GM21423 (cell line): ENCODE measurements around the gene MLLT3.

Experiments used
- ATAC-seq: cut with Tn5 transposase; IDR thresholded peaks from one replicate; pipeline ENCODE4 v1.9.1; 2021; ENCODE audit warnings: mild to moderate bottlenecking, moderate library complexity; ENCODE audit not compliant: unreplicated experiment

MLLT3 gene

GRCh38 chr9:20356403-20357036 lies 265.8 kb downstream of the MLLT3 start:
- peak; percentile 53 for ATAC-seq

- ATAC-seq, result no peak
Measured at GRCh38 chr9:20355022-20355421, 267.3 kb downstream of the MLLT3 start.

GRCh38 chr9:20353931-20354652 lies 268.2 kb downstream of the MLLT3 start:
- ATAC-seq, result peak; percentile 30

- peak; percentile 21 for ATAC-seq
Measured at GRCh38 chr9:20353524-20353923, 268.8 kb downstream of the MLLT3 start.

GRCh38 chr9:20352591-20352990 lies 269.7 kb downstream of the MLLT3 start:
- no peak for ATAC-seq

- ATAC-seq, result no peak
Measured at GRCh38 chr9:20351715-20352114, 270.6 kb downstream of the MLLT3 start.

GRCh38 chr9:20349568-20349967 lies 272.7 kb downstream of the MLLT3 start:
- no peak for ATAC-seq

DNA sequence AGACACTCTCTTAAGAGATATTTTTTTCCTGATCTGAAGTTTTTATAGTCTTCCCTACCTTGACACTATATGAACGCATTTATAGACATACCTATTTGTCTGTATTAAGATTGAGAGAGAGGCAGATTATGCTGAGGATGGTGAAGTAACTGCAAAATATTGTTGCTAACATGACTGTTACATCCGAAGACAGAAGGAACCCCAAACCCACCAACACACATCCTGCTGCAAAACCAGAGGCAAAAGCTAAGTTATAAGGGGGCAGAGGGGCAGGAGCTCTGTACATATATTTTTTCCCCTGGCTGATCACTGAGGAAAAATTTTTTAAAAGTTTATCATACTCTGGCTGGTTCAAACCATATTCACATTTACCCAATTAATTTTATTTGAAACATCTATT lies 279.0 kb downstream of the MLLT3 start:
- no peak for ATAC-seq

- ATAC-seq, result no peak
Measured at GRCh38 chr9:20340511-20340861, 281.8 kb downstream of the MLLT3 start.

DNA sequence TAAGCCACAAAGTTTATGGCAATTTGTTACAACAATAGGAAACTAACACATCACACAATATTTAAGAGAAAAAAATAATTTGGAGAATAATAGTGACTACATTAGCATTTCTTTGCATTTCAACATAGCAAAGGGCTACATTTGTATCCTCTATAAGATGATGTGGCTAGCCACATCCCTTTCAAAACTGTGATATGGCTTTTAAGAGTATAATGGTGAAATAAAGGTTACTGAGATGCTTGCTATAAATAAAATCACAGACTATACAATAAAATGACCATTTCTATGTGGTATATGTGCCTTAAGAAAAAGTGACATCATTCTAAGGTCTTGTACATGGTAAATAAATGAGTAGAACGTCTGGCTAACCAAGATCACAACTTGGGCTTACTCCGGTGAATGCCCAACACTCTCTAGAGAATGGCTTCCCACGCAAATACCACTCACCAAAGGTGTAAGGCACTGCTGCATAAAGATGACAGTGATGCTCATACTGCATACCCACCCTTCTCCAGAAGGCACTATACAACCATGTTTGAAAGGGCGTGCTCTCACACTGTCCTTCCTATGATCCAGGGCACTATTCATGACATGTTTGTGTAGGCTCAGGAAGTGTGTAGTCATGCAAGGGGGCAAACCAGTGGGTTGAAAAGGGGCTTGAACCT lies 286.5 kb downstream of the MLLT3 start:
- no peak for ATAC-seq

GRCh38 chr9:20333991-20334390 lies 288.3 kb downstream of the MLLT3 start:
- ATAC-seq, result no peak

DNA sequence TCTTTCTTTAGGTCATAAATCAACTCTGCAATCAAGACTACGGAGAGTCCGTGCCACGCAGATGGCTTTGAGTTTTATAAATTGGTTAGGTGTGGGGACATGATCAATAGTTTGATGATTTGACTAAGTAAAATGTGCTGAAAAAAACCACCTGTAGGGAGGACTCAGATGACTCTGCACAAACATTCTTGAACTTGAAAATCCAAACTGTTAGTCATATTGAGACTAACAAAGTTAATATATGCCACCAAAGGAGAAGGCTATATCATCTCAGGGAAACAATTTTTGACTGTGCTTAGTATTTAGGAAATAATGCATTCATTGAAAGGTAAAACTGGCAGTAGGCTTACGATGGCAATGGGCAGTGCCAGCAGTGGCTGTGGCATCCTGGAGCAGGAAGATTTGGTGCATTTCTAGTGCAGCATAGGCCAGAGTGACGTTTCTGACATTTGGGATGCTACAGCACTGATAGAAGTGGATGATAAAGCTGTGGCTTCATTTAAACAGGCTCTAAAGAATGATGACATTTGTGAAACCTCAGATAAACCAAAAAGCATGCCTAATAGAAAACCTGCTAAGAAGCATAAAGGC lies 291.1 kb downstream of the MLLT3 start:
- peak; percentile 76 for ATAC-seq

DNA sequence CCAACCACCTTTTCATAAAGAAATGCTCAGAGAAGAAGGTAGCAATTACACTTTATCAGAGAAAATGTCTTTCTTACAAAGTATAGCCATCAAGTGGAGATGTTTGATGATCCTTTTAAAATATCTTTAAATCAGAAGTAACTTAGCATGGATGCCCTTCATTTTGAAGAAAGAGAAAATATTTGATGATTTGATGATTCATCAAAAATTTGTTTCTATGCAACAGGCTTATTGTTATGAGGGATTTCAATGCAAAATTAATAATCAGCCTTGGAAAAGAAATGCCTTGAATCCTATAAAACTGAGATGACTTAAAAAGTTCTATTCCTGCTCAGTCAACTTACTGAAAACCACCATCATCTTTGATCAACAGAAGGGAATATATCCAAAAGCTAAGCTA lies 291.6 kb downstream of the MLLT3 start:
- no peak for ATAC-seq

GRCh38 chr9:20326516-20326915 lies 295.8 kb downstream of the MLLT3 start:
- no peak for ATAC-seq

GRCh38 chr9:20325008-20325407 lies 297.3 kb downstream of the MLLT3 start:
- no peak for ATAC-seq

GRCh38 chr9:20322212-20322611 lies 300.1 kb downstream of the MLLT3 start:
- no peak for ATAC-seq

GRCh38 chr9:20321423-20322082 lies 300.7 kb downstream of the MLLT3 start:
- ATAC-seq, result no peak

DNA sequence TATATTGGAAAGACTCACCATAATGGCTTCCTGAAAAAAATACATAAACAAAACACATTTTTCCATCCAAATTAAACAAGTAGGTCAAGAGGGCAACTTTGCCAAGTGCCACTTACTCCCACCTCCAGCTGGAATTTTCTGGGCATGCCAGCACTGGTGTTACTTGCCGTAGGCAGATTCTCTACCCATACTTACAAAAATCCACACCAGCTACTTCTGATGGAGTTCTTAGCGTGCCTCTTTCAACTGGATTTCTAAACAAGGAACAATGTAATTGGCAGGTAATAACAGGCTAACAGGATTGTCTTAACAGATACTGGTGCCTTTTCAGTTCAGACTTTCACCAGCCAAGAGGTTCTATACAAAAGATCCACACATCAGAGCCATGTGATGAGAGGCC lies 301.4 kb downstream of the MLLT3 start:
- no peak for ATAC-seq

GRCh38 chr9:20319641-20320337 lies 302.5 kb downstream of the MLLT3 start:
- no peak for ATAC-seq

GRCh38 chr9:20319241-20319640 lies 303.1 kb downstream of the MLLT3 start:
- ATAC-seq, result no peak

GRCh38 chr9:20317701-20318100 lies 304.6 kb downstream of the MLLT3 start:
- ATAC-seq, result no peak
